T1000 (cell line): ENCODE data around the gene CD151.

Experiments used
- DNase-seq: peaks from one replicate; lab custom pipeline; 2025; ENCODE audit warnings: mixed read lengths; lab: John Stamatoyannopoulos, UW

The CD151 gene

DNA sequence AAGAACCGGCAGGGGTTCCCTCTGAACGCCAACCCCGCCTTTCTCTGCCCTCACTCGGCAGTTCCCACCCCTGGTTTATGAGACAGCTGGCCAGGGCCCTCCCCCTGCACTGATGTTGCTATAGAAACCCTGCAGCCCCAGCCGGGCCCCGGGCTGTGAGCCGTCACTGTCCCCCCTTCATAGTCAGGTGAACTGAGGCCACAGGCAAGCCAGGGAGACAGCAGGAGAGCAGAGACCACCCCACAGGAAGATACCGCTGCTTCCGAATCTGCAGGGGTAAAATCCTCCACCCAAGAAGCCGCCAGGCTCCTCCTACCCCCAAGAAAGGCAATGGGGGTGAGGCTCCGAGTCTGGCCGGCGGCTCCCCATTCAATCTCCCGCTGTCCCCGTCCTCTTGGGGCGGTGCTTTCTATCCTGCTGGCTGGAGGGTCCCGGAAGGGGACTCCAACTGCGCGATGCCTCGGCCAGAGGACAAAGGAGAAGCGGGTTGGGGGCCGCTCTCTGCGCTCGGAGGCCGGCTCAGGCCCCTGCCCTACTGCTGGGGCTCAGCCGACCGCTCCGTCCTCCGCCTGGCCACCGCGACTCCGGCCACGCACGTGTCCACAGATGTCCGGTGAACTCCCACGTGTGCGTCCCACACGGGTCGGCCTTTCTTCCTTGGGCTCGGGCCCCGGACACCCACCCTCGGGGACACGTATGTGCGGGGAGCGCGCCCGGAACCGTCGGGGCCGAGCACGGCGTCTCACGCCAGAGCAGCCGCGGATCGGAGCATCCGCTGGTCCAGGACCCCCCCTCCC, 35.3 kb upstream of the CD151 start:
- peak; percentile 67 for DNase-seq

DNA sequence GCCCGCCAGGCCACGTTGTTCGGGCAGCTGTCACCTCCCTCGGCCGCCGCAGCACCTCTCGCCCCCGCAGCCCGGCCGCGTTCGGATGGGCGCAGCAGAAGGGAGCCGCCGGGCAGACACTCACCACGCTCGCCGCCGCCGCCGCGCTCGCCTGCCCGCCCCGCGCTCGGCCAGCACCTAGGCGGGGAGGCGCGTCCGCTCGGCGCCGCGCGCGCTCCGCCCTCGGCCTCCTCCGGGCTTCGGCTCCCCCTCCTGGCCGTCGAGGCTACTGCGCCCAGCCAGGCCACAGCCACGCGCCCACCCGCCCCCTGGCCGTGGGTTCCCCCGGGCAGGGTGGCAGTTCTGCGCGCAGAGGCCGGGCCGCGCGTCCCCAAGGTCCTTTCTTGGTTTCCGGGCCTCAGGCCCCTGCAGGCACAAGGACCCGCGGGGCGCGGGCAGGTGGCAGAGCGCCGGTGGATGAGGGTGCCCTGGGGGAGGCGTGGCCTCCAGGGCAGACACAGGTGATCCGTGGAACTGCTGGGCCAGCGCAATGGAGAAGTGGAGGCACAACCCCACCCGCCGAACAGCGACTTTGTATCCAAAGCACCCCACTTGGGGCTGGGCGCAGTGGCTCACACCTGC, 34.5 kb upstream of the CD151 start, which contains the start of gene SLC25A22:
Gene SLC25A22, minus strand, starts transcription at position 189 of the 621 bp plus-strand sequence. CDS start 3,275 bp downstream, outside the sequence.
- DNase-seq, result peak; percentile 67

DNA sequence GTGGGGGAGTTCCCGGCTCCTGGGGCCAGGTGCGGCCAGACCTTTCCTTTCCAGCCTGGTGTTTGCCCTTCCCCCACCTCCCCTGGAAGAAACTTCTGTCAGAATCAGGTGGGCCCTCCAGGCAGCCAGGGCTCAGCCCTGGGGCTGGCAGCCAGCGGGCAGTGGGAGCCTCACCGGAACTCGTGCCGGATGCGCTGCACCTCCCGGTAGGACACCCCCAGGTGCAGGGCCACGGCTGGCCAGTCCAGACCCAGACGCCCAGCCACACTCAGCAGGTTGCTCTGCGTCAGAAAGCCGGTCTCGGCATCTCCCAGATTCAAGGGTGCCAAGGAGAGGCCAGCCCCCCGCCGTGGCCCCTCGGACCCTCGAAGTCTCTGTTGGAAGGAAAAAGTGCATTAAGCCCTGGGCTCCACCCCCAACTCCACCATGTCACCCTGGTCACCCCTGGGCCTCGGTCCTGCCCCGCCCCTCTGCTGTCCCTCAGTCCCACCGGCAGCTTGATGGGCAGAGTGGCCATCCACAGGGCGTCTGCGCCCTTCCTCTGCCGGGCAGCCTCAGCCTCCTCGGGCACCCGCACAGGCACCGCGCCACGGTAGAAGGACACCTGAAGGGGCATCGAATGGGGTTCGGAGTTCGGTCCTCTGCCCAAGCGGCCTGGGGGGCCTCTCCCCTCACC, 33.0 kb upstream of the CD151 start:
- no peak for DNase-seq

DNA sequence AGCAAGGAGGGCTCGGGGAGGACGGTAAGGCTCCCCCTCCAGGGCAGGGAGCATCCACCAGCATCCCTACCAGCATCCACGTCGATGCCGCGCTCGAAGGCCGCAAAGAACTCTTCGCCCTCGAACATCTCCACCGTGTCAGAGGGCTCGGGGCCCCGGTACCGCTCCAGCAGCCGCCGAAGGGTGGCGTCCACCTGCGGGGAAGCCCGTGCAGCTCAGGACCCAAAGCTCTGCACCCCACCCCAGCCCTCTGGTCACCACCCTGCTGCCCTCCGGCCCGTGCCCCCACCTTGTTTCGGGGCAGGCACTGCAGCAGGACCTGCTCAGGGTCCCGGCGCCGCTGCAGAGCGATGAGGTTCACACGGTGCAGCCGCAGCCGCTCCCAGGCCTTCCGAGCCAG, 32.3 kb upstream of the CD151 start:
- DNase-seq, result no peak

DNA sequence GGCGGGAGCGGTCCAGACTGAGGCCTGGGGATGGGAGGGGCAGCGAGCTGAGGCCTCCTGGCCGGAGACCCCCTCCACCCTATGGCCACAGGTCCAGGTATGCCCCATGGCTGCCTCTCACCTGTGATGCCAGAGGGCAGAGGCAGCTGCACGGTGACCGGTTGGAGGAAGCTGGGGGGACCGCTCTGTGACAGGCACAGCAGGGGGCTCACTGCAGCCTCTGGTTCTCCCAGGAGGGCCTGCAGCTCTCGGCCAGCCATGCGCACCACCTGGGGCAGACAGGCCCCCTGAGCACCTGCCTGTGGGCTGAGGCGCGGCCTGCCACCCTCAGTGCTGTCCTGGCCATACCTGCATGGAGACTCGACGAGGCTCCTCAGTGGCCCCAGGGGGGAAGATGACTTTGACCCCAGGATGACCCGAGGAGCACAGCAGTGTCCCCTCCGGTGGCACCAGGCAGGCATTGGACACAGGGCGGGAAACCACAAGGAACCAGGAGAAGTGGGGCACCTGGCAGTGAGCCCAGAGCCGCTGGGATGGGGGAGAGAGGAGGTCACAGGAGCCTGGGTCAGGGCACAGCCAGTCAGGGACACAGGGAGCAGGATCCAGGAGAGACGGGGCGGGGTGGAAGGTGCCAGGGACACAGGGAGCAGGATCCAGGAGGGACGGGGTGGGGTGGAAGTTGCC, 31.5 kb upstream of the CD151 start:
- no peak for DNase-seq

DNA sequence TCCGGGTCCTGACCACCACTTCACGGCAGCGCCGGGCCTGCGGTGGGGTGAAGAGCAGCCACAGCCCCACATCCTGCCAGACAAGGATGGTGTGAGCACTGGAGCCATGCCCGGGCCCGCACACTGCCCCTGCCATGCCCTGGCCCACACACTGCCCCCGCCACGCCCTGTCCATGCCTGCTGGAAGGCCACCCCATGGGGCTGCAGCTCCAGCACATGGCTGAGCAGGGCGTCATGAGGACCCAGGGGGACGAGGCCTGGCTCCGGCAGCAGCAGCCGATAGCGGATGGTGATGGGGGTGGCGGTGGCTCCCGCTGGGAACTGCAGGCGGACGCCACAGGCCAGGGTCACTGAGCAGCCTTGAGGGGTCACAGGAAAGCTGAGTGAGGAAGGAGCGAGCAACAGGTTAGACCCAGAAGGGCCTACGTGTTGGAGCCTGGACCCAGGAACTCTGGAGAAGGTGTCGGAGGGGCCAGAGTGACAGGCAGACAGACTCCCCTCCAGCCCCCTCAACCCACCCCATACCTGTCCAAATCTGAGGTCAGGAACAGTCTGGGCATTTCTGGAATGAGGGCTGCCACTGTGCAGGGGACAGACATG, 30.6 kb upstream of the CD151 start:
- no peak for DNase-seq

DNA sequence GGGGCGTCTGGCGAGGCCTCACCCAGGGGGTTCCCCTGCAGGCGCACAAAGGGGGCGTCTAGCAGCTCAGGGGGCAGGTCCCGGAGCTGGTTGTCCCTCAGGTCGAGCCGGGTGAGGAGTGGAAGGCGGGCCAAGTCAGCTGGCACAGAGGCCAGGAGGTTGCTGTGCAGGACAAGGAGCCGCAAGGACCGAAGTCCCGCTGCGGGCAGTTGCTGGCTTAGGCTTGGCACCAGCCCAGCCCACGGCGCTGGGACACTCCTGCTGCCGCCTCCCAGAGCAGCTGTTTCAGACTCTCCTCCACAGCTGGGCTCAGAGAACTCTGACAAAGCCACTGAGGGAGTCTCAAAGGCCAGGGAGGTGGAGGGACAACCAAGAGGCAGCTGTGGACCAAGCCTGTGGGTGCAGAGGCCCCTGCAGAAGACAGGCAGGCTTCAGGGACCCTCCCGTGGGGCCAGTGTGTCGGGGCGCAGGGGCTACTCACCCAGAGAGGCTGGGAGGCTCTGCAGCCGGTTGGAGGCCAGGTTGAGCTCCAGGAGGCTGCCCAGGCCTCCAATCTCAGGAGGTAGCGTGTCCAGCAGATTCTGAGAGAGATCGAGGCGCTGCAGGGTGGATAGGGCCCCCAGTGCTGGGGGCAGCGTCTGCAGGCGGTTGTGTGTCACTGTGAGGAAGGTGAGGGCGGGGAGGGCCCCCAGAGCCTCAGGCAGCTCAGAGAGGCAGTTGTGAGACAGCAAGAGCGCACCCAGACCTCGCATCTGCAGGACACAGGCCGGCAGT, 29.9 kb upstream of the CD151 start:
- DNase-seq, result no peak

DNA sequence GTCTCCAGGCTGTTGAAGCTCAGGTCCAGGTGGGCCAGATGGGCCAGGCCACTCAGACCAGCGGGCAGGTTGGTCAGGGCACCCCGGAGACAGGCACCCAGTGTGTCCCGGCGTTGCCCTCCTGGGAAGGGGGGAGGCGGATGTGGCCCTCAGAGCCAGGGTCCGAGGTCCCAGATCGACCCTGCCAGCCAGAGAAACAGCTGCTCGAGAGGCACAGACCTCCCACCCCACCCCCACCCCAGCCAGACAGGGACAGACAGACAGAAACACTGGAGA, 29.3 kb upstream of the CD151 start:
- DNase-seq, result no peak

DNA sequence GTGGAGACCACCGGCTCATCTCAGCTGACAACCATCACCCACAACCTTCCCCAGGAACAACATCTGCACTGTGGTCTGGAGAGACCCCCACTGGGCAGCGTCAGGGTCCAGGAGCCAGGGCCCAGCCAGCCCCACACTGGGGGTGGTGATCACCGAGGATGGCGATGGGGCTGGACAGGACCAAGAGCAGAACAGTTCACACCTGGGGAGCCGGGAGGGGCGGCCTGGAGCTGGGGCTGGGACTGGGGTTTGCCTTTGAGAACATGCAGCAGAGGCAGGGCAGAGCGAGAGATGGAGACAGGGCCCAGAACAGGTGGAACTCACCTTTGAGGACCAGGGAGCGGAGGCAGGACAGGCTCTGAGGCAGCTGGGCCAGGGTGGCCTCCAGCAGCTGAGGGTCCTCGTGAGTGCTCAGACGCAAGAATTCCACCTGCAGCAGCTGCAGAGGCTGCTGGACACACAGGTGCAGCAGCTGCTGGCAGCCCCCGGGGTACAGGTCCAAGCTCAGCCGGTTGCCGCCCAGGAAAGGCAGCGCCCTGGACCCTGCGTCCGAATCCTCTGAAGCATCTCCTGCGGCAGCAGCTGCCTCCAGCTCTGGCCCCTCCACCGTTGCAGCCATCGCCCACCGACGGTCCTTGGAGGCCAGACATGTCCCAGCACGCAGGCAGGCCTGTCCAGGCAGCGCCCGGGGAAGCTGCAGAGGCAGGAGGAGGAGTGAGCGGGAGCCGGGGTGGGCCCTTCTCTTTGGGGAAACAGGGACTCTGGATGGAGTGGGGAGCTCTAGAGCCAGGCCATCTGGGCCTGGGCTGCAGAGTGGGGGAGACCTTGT, 28.8 kb upstream of the CD151 start:
- no peak for DNase-seq

DNA sequence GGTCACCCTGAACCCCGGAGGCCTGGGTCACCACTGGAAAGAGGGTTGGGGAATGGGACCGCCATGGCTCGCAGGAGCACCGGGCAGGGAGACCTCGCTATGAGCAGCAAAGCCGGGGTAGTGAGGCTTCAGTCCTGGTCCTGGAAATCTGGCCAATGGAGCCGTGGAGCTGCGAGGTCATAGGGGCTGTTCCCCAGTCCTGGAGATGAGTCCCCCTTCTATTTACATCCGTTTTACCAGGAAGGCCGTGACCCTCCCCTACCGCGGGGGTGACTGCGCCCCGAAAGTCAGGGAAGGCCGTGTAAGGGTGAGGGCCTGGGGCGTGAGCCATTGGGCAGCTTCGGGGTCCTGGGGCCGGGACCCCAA, 28.2 kb upstream of the CD151 start:
- DNase-seq, result no peak

DNA sequence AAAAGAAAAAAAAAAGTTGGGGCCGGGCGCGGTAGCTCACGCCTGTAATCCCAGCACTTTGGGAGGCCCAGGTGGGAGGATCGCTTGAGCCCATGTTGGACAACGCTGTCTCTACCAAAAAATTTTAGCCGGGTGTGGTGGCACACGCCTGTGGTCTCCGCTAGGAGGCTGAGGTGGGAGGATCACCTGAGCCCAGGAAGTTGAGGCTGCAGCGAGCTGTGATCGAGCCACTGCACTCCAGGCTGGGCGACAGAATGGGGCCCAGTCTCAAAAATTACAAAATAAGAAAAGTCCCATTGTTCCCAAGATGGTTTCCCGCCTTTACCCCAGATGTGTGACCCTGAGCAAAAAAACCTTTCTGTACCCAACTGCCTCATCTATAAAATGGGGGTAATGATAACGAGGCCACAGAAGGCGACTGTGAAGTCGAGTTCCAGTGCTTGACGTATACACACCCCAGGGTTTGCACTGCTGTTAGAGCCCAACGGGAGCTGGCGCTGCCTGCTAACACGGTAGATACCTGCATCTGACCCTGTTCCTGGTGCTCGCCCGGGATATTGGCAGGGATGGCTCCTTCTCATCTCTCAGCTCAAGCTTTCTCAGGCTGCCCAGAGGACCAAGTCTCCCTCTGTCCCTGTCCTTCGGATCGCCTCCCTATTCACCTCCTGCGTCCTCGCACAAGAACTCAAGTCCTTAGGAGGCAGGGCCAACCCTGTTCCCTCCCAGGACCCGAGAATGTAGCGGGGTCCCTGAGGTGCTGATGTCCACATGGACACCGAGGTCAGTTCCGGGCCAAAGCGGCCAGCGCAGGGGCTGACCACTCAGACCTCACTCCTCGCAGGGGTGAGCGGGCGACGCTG, 24.1 kb upstream of the CD151 start:
- no peak for DNase-seq

DNA sequence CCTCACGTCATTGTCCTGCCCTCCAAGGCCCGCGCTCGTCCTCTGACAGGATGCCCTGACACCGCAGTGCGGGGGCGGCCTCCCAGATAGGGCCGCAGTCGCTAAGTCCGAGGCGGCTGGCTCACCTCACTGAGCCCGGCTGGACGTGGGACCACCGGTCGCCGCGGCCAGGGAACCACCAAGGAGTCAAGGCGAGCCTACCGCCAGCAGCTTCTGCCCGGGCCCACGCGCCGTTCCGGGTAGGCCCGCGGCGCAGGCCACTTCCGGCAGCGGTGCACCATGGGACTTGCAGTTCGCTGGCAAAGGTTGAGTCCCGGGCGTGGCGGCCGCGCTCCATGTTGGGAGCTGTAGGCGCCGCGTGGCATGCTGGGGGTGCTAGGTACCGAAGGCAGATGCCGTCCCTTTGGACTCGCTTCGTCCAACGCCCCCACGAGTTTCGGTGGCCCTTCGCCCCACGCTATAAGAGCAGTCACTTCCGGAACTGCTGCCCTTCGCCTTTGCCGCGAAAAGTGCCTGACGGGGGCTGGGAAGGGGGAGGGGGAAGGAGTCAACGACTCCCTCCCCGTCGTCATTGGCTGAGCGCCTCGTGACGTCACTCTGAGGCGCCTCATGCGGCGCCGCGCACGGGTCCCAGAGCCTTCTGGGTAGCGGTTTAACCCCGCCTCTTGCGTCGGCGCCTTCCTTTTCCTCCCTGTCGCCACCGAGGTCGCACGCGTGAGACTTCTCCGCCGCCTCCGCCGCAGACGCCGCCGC, 23.3 kb upstream of the CD151 start, which contains the start of gene RPLP2:
Gene RPLP2, plus strand, starts transcription at position 681 of the 753 bp plus-strand sequence. CDS start 268 bp downstream, outside the sequence.
- peak; percentile 90 for DNase-seq

DNA sequence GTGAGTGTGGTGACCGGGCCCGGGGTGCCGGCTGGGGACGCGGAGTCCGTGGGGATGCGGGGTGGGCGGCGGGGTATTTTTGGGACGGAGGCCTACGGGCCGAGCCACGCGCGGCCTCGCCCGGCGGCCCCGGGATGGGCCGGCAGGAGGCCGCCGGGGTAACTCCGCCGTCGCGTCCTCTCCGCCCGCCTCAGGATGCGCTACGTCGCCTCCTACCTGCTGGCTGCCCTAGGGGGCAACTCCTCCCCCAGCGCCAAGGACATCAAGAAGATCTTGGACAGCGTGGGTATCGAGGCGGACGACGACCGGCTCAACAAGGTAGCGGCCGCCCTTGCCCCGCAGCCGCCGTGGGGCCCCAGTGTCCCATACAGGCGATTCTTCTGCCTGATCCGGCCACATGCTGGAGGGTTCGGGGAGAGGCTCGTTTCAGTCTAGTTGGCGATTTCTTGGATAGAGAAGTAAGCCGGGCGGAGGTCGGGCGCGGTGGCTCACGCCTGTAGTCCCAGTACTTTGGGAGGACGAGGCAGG, 22.6 kb upstream of the CD151 start:
- no peak for DNase-seq

DNA sequence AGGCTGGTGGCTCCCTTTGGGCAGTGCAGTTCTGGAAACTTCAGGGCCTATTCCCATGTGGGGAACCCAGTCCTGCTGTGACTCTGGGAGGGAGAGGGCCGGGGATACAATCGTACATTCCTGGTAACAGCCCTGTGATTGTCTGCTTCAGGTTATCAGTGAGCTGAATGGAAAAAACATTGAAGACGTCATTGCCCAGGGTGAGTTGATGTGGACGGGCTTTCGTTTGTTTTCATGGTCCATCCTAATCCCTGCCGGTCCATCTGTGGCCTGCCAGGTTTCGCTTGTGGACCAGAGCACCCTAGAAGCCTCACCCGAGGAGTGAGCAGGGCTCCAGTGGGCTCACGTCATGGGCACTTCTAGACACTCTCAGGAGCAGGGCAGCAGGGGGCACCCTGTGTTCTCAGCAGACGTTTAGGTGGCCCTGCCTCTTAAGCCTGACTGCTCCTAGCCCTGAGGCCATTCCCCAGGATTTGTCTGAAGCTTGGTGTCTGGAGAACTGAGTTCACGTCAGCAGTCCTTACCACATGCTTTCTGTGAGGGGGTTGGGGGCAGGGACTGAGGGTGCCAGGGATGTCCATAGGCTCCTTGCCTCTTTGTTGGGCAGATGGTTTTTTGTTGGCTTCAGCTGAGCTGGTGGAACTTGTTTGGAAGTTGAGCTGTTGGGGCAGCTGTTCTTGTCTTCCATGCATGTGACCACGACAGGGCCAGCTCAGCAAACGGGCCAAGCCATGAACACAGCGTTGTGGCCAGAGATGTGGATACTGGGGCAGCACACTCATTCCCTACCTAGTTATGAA, 21.1 kb upstream of the CD151 start:
- no peak for DNase-seq

DNA sequence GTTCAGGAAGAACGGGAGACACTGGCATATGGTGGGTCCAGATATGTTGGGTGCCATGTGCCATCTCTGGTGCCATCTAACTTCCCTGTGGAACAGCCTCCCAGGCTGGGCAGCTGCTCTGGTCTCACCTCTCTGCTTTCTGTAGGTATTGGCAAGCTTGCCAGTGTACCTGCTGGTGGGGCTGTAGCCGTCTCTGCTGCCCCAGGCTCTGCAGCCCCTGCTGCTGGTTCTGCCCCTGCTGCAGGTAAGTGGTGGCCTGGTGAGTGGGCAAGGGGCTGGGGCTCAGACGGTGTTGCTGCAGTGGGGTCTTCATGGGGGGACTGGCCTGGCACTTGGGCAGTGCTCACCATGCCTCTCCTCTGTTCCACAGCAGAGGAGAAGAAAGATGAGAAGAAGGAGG, 20.4 kb upstream of the CD151 start:
- DNase-seq, result no peak

DNA sequence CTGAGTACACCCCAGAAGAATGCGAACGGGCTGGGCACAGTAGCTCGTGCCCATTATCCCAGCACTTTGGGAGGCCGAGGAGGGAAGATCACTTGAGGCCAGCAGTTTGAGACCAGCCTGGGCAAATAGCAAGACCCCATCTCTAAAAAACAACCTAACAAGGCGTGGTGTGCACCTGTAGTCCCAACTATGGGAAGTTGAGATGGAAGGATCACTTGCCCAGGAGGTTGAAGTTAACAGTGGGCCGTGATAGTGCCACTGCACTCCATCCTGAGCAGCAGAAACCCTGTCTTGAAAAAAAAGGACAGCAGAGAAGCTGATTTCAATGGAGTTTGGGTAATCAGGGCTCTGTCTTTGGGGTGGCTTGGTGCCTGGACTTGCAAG, 19.7 kb upstream of the CD151 start:
- DNase-seq, result no peak

DNA sequence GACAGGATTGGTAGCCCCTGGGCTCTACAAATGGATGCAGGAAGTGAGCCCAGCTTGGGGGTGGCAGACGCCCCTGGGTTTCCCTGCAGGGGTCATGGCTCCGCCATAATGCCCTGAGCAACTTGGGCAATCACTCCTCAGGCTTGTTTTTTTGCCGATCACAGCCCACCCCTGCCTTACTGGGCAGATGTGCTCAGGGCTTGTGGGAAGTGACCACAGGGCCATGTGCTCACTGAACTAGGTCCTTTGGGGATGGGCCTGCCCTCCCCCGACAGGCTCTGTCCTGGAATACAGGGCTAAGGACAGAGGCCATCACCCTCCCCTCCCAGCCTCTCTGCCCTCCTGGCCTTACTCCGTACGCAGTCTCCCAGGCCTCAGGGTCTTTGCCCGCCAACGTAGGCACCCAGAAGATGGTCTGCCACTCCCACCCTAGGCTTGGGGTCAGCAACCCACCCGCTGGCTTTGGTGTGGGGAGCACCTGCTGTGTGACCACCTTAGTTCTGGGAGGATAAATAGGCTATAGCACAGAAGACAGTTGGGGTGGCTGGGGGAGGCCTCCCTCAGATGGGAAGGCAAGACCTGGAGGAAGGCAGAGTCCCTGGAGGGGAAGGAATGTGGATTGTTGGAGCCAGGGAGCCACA, 19.2 kb upstream of the CD151 start:
- no peak for DNase-seq
